Choroid plexus epithelial cell (primary cell): ENCODE results near the gene NPVF.

Source experiments
- DNase-seq: peaks from one replicate; pipeline ENCODE4 v3.0.0-alpha.2; 2010; ENCODE audit warnings: low read depth
- H3K4me3 ChIP-seq: 2 replicates; pipeline ENCODE4 v1.5.1; 2011; ENCODE audit warnings: low read depth, mild to moderate bottlenecking, control low read depth, low read length, moderate library complexity
- CTCF ChIP-seq: conservative IDR thresholded peaks from 2 replicates; pipeline ENCODE4 v1.5.1; 2011; ENCODE audit warnings: low read depth, mild to moderate bottlenecking, control low read depth, inconsistent platforms, low read length, moderate library complexity

Gene NPVF

GRCh38 chr7:25216837-25217236, 11.4 kb downstream of the NPVF start:
- H3K4me3 ChIP-seq: no peak overlapping the region
- DNase-seq: peak; percentile 70
- peak; percentile 64 for TF ChIP-seq CTCF

- no peak overlapping the region for H3K4me3 ChIP-seq
- no peak for TF ChIP-seq CTCF
- no peak for DNase-seq
These were observed 12.5 kb downstream of the NPVF start for GRCh38 chr7:25215694-25216335.

DNA sequence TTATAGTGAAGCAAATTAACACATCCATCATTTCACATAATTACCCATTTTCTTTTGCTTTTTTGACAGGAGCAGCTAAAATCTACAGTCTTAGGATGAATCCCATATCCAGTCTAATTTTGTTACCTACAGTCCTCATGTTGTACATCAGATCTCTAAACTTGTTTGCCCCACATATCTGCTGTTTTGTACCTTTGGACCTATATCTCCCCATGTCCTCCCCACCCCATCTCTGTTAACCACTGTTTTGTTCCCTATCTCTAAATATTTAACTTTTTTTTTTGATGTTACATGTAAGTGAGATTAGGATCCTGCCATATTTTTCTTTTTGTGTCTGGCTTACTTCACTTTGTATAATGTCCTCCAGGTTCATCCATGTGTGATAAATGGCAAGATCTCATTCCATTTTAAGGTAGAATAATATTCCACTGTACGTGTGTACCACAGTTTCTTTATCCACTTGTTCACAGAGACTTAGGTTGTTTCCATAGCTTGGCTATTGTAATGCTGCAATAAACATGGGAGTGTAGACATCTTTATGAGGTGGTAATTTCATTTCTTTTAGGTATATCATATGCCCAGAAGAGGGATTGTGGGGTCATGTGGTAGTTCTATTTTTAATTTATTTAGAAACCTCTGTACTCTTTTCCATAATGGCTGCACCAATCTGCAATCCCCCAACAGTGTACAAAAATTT, 19.6 kb downstream of the NPVF start:
- DNase-seq: no peak

DNA sequence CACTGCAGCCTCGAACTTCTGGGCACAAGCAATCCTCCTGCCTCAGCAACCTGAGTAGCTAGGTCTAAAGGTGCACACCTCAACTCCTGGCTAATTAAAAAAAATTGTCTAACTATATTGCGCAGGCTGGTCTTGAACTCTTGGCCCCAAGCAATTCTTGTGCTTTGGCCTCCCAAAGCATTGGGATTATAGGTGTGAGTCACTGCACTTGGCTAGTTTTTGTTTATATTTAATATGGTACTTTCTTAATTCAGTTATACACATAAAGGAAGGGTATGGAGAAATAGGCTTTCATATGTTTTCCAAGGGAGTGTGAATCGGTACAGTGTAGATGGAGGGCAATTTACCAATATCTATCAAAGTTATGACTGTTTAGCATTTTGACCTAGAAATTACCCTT, 20.4 kb downstream of the NPVF start:
- TF ChIP-seq CTCF: no peak
- no peak for DNase-seq
- H3K4me3 ChIP-seq: no peak overlapping the region

More for the DNA sequence above, 19.6 kb downstream of the NPVF start:
- no peak overlapping the region for H3K4me3 ChIP-seq
- TF ChIP-seq CTCF: no peak

- TF ChIP-seq CTCF: no peak
- H3K4me3 ChIP-seq: no peak overlapping the region
- DNase-seq: no peak
These were observed 21.5 kb downstream of the NPVF start for GRCh38 chr7:25206765-25207164.

DNA sequence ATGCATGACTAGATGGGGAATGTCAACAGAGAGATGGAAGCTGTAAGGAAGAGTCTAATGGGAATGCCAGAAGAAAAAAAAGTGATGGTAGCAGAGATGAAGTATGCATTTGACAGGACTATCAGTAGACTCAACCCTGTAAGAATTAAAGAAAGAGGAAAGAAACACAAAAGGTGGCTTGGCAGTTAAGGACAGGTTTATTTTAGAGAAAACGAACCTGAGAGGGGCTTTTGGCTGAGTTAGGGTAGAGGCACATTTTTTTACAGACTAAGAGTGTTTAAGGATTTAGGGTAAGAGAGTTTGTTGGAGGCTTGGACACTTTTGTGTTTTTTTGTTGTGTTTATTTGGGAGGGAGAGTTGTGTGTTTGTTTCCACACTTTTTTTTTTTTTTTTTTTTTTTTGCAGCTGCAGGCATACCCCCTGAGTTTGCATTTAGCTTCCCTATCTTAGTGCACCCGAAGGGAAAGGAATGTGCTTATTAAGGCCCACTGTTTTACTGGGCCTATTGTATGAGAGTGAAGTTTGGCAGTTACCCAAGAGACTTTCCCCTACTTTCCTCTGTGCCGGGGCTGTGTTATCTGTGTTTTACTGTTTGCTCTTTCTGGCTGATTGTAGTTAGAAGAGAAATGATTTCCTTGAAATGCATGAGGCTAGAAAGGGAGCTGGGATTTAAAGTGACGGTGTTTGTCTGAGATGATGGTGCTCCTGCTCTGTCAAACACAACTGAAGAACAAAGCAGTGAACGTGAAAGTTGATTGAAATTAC, 32.0 kb downstream of the NPVF start:
- TF ChIP-seq CTCF: no peak
- no peak overlapping the region for H3K4me3 ChIP-seq
- peak; percentile 23 for DNase-seq

DNA sequence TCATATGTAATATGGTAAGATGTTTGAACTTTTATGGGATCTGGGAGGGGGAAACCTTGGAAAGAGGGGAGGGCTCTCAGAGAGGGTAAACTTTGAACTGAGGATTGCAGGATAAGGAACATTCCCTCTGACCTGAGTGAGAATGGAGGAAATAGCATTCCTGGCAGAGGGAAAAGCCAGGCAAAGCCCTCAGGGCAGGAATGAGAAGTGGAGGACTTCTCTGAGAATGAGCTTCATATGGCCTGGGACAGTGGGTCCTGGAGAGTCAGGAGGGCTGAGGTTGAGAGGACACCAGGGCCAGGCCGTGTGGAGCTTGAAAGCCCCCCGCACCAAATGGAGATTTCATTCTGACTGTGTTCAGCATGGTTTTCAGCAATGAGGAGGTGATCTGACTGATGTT, 34.2 kb downstream of the NPVF start:
- TF ChIP-seq CTCF: no peak
- DNase-seq: no peak
- H3K4me3 ChIP-seq: no peak overlapping the region
